LNCAP (cell line): Measurements from ENCODE around the gene ANO3.

ENCODE experiments used
- TF ChIP-seq, protein P1 (sequence below): fragments of 450-650 bp; IDR thresholded peaks from 2 replicates; pipeline ENCODE4 v1.5.1; 2017; ENCODE audit warnings: mild to moderate bottlenecking

The ANO3 gene

DNA sequence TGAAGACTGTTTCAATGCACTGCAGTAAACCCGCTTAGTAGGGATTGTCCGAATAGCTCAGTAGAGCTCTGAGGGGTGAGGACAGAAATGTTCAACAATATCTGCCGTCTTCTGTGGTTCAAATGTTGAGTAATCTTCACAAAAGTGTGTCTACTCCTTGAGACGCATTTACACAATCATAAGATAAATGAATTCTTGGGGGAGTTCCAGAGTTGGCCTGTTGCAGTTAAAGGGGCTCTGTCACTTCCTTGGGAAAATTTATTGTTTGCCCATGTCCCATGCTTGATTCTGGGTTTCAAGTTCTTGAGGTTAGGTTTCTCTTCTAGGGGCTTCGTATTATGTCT is 614 bp downstream of the ANO3 start:
- TF ChIP-seq, protein P1, sequence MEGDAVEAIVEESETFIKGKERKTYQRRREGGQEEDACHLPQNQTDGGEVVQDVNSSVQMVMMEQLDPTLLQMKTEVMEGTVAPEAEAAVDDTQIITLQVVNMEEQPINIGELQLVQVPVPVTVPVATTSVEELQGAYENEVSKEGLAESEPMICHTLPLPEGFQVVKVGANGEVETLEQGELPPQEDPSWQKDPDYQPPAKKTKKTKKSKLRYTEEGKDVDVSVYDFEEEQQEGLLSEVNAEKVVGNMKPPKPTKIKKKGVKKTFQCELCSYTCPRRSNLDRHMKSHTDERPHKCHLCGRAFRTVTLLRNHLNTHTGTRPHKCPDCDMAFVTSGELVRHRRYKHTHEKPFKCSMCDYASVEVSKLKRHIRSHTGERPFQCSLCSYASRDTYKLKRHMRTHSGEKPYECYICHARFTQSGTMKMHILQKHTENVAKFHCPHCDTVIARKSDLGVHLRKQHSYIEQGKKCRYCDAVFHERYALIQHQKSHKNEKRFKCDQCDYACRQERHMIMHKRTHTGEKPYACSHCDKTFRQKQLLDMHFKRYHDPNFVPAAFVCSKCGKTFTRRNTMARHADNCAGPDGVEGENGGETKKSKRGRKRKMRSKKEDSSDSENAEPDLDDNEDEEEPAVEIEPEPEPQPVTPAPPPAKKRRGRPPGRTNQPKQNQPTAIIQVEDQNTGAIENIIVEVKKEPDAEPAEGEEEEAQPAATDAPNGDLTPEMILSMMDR: no peak

DNA sequence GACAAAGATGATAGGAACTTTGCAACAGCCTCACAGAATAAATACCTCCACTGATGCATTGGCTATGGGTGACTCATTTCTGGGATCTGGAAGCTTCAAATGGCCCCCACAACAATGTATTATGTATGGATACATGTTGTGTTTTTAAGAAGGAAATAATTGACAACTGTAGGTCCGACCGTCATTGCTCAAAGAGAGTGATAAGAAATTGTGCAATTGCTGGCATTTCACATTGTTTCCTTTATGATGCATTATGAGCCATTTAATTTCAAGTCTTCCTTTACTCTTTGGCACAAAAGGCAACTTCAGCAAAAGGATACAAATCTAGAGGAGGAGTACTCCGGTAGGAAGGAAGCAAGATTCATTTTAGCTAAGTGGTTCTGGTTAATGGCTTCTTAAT is 2.0 kb downstream of the ANO3 start:
- TF ChIP-seq, protein P1: no peak

DNA sequence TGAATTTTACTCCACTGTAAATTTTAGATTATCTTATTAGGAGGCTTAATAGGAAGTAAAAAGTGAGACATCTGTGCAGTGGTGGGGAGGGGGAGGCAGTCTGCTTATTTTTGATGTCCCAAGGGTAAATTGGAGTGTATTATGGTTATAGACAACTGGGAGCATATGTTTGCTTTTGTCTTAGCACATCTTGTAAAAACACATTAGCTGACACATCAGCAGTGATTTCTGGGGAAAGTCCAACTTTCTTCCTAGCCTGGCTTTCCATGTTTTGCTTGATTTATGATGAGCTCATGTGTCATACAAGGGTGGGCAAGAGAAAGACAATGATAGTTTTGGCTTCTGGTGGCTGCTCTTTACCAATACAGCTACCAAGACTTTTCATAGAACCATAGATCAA is 4.0 kb downstream of the ANO3 start:
- TF ChIP-seq, protein P1: no peak

DNA sequence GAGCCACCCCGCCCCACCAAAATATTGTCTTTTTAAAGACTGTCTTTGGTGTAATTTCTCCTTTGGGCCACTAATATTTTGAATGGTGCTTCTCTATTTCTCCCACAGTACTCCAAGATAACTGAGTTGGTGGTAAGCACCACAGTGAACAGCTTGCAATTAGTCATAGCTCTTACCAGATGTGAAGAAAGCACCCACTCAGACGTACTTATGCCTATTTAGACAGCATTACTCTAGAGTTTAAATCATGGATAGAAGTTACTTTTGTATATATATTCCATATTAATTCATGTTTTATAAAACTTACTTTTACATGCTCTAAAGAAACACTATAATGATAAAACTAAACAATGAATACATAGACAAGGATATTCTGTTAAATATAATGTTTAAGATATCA is 12.7 kb downstream of the ANO3 start:
- TF ChIP-seq, protein P1: no peak

DNA sequence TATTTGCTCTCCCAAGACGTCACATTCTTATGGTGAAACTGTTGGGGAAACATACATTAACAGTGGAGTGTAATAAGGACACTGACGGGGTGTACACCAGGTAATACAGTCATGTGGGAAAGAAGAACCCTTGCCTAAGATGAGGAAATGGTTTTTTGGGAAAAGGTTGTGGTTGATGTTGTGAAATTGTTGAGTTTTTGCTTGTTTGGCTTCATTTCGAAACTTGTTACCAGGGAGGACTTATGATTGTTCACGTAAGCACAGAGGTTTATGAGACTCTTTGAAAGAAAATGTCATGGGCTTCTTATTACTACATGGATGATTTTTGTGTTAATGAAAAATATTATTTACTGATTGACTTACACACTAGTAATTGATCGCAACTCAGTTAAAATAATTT is 16.8 kb downstream of the ANO3 start:
- TF ChIP-seq, protein P1: no peak

DNA sequence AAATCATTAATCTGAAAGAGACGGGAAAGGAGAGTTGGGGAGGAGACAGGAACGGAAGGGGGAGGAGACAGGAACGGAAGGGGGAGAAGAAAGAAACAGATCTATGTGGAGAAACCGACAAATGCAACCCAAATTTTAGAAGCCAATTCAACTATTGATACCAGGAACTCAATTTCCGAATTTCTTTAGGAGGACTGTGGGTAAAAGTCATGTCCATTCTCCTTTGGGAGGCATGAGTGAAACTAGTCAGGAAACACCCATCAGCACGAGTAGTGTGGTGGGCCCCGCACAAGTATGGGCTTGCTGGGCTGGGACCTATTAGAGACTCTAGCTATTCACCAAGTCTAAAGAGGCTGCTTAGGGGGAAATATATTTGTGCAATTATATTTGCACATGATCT is 18.1 kb downstream of the ANO3 start:
- TF ChIP-seq, protein P1: no peak

DNA sequence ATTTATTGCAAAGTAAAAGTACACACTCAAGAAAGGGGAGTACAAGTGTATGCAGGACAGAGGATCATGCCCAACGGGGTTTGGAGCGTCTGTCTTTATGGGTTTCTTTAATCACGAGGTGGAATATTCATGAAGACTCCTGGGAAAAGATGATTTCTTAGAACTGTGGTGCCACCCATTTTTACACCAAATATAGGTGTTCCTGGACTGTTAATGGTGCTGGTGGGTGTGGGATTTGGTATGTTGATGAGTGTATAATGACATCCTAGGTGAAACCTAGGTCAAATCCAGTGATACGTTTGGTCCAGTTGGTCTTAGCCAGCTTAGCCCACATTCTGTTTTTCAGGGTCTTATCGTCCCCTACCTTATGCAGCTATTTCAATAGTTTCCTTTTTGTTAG is 21.1 kb downstream of the ANO3 start:
- TF ChIP-seq, protein P1: no peak

DNA sequence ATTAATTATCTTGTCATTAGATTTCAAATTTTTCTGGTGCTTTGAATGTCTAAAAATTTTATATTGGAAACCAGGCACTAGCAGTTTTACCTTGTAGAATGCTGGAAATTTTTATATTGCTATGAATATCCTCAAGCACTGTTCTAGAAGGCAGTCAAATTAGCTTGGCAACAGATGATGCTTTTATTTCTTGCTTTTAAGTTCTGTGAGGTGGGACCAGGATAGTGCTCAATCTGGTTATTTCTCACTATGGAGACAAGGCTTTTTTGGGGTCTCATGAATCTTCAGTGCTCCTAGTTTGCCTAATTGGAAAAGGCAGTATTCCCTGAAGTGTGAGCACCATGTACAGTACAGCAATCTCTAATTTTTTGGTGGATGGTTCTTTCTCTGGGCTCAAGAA is 27.1 kb downstream of the ANO3 start:
- TF ChIP-seq, protein P1: no peak
